Measurements from ENCODE around the gene DDX56. TPM values are rescaled to one million over a fixed set of nuclear protein-coding genes. Genes with fewer than 3 reads are reported as not detected.
"Not testable (repeated sequence)": the region's sequence is repeated elsewhere in the genome, so short reads cannot be mapped to it uniquely, and the experiment has no call there.

The DDX56 gene
- total RNA-seq, 1 experiment from 2014 or later, result 83.1 TPM

DNA sequence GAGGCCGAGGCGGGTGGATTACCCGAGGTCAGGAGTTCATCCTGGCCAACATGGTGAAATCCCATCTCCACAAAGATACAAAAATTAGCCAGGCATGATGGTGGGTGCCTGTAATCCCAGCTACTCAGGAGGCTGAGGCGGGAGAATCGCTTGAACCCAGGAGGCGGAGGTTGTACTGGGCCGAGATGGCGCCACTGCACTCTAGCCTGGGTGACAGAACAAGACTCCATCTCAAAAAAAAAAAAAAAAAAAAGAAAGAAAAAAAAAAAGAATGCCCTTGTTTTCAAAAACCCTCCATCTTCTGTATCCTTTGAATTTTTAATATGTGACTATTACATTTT lies 11.1 kb downstream of the DDX56 start:
- H3K4me1 Mint-ChIP-seq; POLR2A ChIA-PET; H3K27ac Mint-ChIP-seq; DNase-seq (ENCODE audit: low spot score); ATAC-seq; H3K4me3 Mint-ChIP-seq; H3K27me3 Mint-ChIP-seq (ENCODE audit: low read depth); H3K9me3 Mint-ChIP-seq: not testable (repeated sequence)
- CTCF ChIA-PET, result interaction anchor here (1.2 kb wide), 1 partner anchor 28 kb away, joined by 4 read pairs; no protein-coding TSS in a partner anchor
- peaks cover 23% of the 10 kb centered on the region for H3K36me3 Mint-ChIP-seq

DNA sequence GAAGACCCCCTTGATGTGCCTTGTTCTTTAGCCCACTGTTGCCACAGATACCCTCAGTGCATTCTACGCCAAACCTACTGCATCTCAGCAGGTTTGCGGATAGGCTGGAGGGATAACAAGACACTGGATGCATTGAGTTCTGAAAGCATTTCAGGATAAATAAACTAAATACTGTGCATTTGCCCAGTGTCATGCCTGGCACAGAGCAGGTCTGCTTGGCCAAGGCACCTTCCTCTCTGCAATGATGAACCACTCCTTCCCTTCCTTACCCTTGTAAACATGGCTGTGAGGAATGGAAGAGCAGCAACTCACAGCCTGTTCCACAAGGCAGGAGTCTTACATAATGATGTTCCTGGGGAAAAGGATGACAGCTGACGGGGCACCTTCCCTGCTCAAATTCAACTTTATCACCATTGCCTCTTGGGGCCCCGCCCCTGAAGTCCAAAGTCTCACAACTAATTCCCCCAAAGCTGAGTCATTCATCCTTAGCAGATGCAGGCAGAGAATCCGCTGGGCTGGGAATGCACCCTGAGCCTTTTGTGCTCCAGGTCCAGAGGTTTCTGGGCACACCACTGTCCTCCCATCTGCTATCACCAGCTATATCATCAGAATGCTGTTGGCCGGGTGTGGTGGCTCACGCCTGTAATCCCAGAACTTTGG lies 11.6 kb downstream of the DDX56 start:
- H3K9me3 Mint-ChIP-seq, result no peaks in the 10 kb centered on the region
- ChIA-PET CTCF (interaction anchor here (1.2 to 2.1 kb wide), 2 partner anchors 27 to 213 kb away, joined by 4 to 6 read pairs; no protein-coding TSS in a partner anchor), POLR2A (no interaction called here)
- TF ChIP-seq ELF4 (CRISPR knock-in tag; IDR thresholded peaks at IDR 0.05; ENCODE audit: low read depth), result no peak
- no peak for TF ChIP-seq MYBL2 (CRISPR knock-in tag; IDR thresholded peaks at IDR 0.05)
- TF ChIP-seq ZNF671 (CRISPR knock-in tag; IDR thresholded peaks at IDR 0.05), result 0 out of 2 replicates have a peak, but pooled peaks have one; percentile 24
- no peak for TF ChIP-seq ESRRA (CRISPR knock-in tag; IDR thresholded peaks at IDR 0.05; ENCODE audit: borderline replicate concordance)
- TF ChIP-seq, protein P1, sequence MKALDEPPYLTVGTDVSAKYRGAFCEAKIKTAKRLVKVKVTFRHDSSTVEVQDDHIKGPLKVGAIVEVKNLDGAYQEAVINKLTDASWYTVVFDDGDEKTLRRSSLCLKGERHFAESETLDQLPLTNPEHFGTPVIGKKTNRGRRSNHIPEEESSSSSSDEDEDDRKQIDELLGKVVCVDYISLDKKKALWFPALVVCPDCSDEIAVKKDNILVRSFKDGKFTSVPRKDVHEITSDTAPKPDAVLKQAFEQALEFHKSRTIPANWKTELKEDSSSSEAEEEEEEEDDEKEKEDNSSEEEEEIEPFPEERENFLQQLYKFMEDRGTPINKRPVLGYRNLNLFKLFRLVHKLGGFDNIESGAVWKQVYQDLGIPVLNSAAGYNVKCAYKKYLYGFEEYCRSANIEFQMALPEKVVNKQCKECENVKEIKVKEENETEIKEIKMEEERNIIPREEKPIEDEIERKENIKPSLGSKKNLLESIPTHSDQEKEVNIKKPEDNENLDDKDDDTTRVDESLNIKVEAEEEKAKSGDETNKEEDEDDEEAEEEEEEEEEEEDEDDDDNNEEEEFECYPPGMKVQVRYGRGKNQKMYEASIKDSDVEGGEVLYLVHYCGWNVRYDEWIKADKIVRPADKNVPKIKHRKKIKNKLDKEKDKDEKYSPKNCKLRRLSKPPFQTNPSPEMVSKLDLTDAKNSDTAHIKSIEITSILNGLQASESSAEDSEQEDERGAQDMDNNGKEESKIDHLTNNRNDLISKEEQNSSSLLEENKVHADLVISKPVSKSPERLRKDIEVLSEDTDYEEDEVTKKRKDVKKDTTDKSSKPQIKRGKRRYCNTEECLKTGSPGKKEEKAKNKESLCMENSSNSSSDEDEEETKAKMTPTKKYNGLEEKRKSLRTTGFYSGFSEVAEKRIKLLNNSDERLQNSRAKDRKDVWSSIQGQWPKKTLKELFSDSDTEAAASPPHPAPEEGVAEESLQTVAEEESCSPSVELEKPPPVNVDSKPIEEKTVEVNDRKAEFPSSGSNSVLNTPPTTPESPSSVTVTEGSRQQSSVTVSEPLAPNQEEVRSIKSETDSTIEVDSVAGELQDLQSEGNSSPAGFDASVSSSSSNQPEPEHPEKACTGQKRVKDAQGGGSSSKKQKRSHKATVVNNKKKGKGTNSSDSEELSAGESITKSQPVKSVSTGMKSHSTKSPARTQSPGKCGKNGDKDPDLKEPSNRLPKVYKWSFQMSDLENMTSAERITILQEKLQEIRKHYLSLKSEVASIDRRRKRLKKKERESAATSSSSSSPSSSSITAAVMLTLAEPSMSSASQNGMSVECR (CRISPR knock-in tag; IDR thresholded peaks at IDR 0.05; ENCODE audit: borderline replicate concordance), result no peak
- TF ChIP-seq GRHL2 (CRISPR knock-in tag; IDR thresholded peaks at IDR 0.05; ENCODE audit: insufficient replicate concordance, severe bottlenecking), result no peak
- TF ChIP-seq, protein P2, sequence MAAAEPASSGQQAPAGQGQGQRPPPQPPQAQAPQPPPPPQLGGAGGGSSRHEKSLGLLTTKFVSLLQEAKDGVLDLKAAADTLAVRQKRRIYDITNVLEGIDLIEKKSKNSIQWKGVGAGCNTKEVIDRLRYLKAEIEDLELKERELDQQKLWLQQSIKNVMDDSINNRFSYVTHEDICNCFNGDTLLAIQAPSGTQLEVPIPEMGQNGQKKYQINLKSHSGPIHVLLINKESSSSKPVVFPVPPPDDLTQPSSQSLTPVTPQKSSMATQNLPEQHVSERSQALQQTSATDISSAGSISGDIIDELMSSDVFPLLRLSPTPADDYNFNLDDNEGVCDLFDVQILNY (CRISPR knock-in tag; IDR thresholded peaks at IDR 0.05), result no peak
- TF ChIP-seq NFATC4 (CRISPR knock-in tag; IDR thresholded peaks at IDR 0.05), result 0 out of 2 replicates have a peak, but pooled peaks have one; percentile 48
- TF ChIP-seq HMGA2 (CRISPR knock-in tag; IDR thresholded peaks at IDR 0.05), result no peak
- TF ChIP-seq AFF4 (CRISPR knock-in tag; IDR thresholded peaks at IDR 0.05; ENCODE audit: borderline replicate concordance), result no peak
- TF ChIP-seq ATF6 (CRISPR knock-in tag; IDR thresholded peaks at IDR 0.05), result no peak
- no peak overlapping the region for H3K27ac Mint-ChIP-seq
- H3K4me1 Mint-ChIP-seq, result no peaks in the 10 kb centered on the region
- H3K36me3 Mint-ChIP-seq, result peaks cover 18% of the 10 kb centered on the region
- no peaks in the 10 kb centered on the region for H3K27me3 Mint-ChIP-seq (ENCODE audit: low read depth)
- H3K4me3 Mint-ChIP-seq, result no peak overlapping the region
- ATAC-seq (no peak), DNase-seq (ENCODE audit: low spot score) (no peak)

Measured in WTC11 (cell line).